IPS-NIHi11 (cell line): ENCODE data around the gene POTEE.
"Not testable (repeated sequence)": the region's sequence is repeated elsewhere in the genome, so short reads cannot be mapped to it uniquely, and the experiment has no call there.

Experiments used
- DNase-seq: peaks from one replicate; pipeline ENCODE4 v3.0.0; 2012; ENCODE audit warnings: mixed read lengths, low spot score

Gene POTEE

GRCh38 chr2:131209030-131209772 lies at the start of gene POTEE:
POTEE (plus strand) TSS chr2:131209536; CDS start chr2:131218403, 8,867 bp downstream.
- DNase-seq = peak; percentile 14

DNA sequence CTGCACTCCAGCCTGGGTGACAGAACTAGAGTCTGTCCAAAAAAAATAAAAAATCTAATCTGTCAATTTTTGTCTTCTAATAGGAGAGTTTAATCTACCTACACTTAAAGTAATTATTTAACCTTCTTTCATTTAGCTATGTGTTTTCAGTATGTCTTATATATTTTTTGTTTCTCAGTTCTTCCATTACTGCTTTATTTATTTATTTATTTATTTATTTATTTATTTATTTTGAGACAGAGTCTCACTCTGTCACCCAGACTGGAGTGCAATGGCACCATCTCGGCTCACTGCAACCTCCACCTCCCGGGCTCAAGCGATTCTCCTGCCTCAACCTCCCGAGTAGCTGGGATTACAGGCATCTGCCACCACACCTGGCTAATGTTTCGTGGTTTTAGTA lies 43.8 kb upstream of the POTEE start:
- not testable (repeated sequence) for DNase-seq

GRCh38 chr2:131168538-131168937 lies 40.8 kb upstream of the POTEE start:
- DNase-seq = no peak

GRCh38 chr2:131178050-131178449 lies 31.3 kb upstream of the POTEE start:
- DNase-seq = not testable (repeated sequence)

DNA sequence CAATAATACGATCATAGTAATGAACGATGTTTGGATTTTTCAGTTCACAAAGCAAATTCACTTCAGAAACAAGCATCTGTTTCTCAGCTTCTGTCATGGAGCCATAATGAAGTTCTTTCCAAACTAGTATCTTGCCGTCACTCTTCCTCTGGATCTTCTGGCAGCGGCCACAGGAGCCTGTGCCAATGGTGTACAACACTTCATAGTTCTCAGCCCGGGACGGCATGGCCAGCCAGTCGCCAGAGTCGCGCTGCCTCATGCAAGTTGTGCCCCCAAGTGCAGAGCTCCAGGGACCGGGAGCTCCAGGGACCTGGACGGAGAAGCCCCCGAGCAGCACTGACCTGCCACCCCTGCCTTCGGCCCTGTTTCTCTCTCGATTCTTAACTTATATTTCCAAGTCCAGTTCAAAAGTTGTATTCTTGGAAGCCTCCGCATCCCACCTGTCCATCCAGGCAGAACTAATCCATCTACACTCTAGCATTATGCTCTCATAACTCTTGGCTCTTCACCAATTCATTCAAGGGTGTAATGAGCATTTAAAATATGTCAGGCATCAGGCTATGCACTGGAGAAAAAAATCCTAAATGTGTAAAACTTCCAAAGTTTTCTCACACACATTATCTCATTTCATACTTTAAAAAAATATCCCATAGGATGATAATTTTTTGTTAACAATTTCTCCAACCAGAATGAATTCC lies 30.5 kb upstream of the POTEE start:
- DNase-seq = not testable (repeated sequence)

GRCh38 chr2:131181451-131181850 lies 27.9 kb upstream of the POTEE start:
- DNase-seq = not testable (repeated sequence)

DNA sequence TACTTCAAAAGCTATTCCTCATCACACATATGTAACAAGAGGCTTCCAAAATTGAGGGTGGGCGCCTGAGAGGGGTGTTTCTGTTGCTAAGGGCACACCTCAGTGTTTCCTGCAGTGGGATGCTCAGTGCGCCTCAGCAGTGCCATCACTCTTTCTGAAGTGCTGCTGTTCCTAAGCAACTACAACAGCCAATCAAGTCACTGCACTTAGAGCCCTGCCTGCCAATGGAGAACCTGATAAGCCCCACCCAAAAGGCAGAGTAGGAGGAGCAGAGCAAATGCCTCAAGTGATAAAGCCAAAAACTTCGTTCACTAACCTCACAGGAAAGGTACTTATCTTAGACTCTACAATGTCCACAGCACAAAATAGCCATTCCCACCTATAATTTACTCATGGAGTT lies 15.9 kb upstream of the POTEE start:
- not testable (repeated sequence) for DNase-seq

GRCh38 chr2:131196186-131196585 lies 13.2 kb upstream of the POTEE start:
- not testable (repeated sequence) for DNase-seq

DNA sequence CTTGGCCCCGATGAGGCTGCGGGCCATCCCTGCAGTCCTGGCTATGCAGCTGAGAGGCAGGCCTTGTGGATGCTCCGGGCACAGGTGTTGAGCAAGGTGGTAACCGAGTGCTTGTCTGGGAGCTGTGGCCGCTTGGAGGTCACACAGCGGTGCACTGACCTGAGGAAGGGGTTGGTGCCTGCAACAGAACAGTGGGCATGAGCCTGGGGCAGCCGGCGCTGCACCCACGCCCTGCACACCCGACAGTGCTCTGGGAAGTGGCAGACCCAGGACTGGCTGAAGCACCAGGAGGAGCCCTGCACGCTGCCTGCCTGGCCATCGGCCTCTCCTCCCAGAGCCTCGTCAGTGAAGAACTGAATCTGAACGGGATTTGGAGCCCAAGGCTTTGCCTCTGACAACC lies 8.2 kb upstream of the POTEE start:
- DNase-seq = no peak

- not testable (repeated sequence) for DNase-seq
Observed at GRCh38 chr2:131207839-131208238, 1.5 kb upstream of the POTEE start.

DNA sequence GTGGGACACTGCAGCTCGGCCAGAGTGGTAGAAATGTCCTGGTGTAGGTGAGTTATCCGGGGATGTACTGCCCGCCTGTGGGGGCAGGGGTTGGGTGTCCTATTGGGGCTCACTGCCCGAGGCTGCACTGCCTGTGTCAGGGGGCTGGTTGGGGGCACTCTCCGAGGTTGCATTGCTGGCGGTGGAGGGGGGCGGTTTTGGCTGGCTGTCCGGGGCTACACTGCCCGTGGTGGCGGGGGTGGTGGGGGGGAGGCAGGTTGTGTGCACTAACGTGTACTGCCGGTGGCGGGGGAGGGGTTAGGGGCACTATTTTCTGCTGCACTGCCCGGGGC lies 403 bp downstream of the POTEE start:
- DNase-seq = not testable (repeated sequence)

DNA sequence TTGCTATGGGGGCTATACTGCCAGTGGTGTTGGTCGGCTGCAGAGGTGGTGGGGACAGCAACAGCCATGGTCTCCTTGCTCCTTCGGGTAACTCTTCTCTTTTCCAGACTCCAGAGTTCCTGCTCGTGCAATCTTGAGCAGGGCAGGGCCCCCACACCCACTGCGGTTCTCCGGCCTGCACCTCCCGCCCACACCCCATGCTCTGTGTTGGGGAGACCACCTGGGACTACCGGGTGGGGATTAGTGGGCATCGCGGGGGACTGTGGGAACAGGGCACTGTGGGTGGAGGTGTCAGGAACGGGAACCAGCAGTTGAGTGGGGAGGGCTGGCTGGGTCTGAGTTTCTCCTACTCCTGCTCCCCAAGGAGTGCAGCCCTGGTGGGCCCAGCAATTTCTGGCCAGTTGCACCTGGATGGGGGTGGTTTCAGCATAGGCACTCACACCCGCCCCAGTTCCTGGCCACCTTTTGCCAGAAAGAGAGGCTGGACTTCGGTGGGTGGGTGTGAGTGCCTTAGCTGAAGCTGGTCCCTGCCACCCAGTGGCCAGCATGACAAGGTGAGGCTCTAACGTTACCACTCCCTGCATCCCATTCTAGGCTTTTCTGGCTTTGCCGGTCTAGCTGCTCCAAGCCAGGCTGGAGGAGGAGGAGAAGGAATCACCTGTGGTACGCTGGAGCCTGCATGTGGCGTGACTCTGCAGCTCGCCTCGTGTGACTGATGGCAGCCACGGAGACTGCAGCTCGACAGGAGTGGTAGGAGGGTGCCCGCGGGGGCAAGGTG lies 1.3 kb downstream of the POTEE start:
- DNase-seq = not testable (repeated sequence)

GRCh38 chr2:131217238-131217986 lies 8.1 kb downstream of the POTEE start:
- not testable (repeated sequence) for DNase-seq

GRCh38 chr2:131235543-131236449 lies 26.5 kb downstream of the POTEE start:
- peak; percentile 2 for DNase-seq
